Gastroesophageal sphincter (tissue), 4 donors: ENCODE results near the gene NAXE. TPM values are rescaled to one million over a fixed set of nuclear protein-coding genes. Genes with fewer than 3 reads are reported as not detected.
A peak's percentile ranks its signal among the peaks of the same experiment; 100 is the strongest.
"Not testable (repeated sequence)": the region's sequence is repeated elsewhere in the genome, so short reads cannot be mapped to it uniquely, and the experiment has no call there.

ENCODE experiments used
- ATAC-seq: fragments of 150-250 bp; one replicate; pipeline ENCODE4 v1.9.1; 2016; ENCODE audit warnings: mild to moderate bottlenecking, moderate library complexity
- H3K27ac ChIP-seq, 4 donors: fragments of 200-600 bp; sonication (generic) in 3 of 4; 1 replicate in 3 of 4; 2 replicates in 1 of 4; pipeline ENCODE4 v1.5.1; 2016 to 2019
- H3K27me3 ChIP-seq: fragments of 200-600 bp; sonication (generic); one replicate; pipeline ENCODE4 v1.5.1; 2019
- H3K36me3 ChIP-seq, 2 donors: fragments of 200-600 bp; sonication (generic); one replicate each; pipeline ENCODE4 v1.5.1; 2019; ENCODE audit warnings: control low read depth in 1 of 2
- H3K4me1 ChIP-seq, 3 donors: fragments of 200-600 bp; sonication (generic); 1 replicate in 2 of 3; 2 replicates in 1 of 3; pipeline ENCODE4 v1.5.1; 2016 to 2019; ENCODE audit warnings: control low read depth in 2 of 3
- H3K4me3 ChIP-seq, 2 donors: fragments of 200-600 bp; sonication (generic); one replicate each; pipeline ENCODE4 v1.5.1; 2019; ENCODE audit warnings: mild to moderate bottlenecking in 1 of 2, moderate library complexity in 1 of 2
- H3K9me3 ChIP-seq, 3 donors: fragments of 200-600 bp; sonication (generic); one replicate each; pipeline ENCODE4 v1.5.1; 2017 to 2019; ENCODE audit warnings: control low read depth in 2 of 3
- EP300 ChIP-seq: sonication (generic); formaldehyde crosslinking; IDR thresholded peaks from one replicate; pipeline ENCODE4 v1.6.1; 2017; ENCODE audit warnings: antibody characterized with exemption, mild to moderate bottlenecking
- POLR2A ChIP-seq, 2 donors: fragments of 450-650 bp; IDR thresholded peaks; one replicate each; pipeline ENCODE4 v1.6.1; 2017; ENCODE audit warnings: antibody characterized with exemption in 2 of 2, mild to moderate bottlenecking in 2 of 2, moderate library complexity in 1 of 2
- POLR2AphosphoS5 ChIP-seq: sonication (generic); formaldehyde crosslinking; IDR thresholded peaks from one replicate; pipeline ENCODE4 v1.6.1; 2017; ENCODE audit warnings: antibody characterized with exemption
- WGBS, 2 donors: methylation state at CpG; one replicate each; pipeline ENCODE4 v1.1.5; 2018; ENCODE audit warnings: low coverage in 1 of 2; 5-methylcytosine and 5-hydroxymethylcytosine counted together
- total RNA-seq, 4 donors: library from RNA; depleted of rRNA; stranded (reverse); fragments of >200 nt; gene quantifications; one replicate each; pipeline ENCODE4 v1.1.0, GENCODE V29; 2016
- TF ChIP-seq, protein P1 (sequence below), 4 experiments: fragments of 200-600 bp in 2 of 4; fragments of 450-650 bp in 2 of 4; sonication (generic) in 1 of 4; IDR thresholded peaks; one replicate each; pipeline ENCODE4 v1.5.1; 2017 to 2019; ENCODE audit warnings: antibody characterized with exemption in 4 of 4, mild to moderate bottlenecking in 2 of 4, moderate library complexity in 2 of 4

Gene NAXE
- total RNA-seq, 4 donors from 2014 or later: 65.1 to 93.6 (median 73.4) TPM

DNA sequence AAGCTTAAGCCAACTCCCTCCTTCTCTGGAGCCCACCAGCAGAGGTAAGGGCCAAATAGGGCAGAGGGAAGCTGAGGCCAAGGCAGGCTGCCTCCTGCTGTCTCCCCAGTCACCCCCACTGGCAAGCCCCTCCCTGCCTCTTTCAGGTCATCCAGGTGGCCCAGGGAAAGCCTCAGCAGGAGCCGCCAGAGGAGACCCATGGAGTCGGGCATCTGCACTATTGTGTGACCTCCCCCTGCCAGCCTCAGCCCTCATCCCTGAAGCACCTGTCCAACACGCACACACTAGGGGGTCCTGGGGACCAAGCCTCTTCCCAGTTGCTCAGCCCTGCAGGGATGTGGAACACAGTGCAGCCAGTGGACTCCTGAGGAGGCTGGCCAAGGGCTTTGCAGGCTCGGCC is 5.3 kb upstream of the NAXE start:
- H3K27me3 ChIP-seq: no peaks in the 10 kb centered on the region
- no peak for TF ChIP-seq POLR2AphosphoS5
- H3K9me3 ChIP-seq: no peaks in the 10 kb centered on the region
- no peak overlapping the region for H3K4me3 ChIP-seq
- H3K36me3 ChIP-seq: no peaks in the 10 kb centered on the region
- no peak overlapping the region for H3K27ac ChIP-seq
- ATAC-seq: no peak
- peaks cover 0 to 19% (median 2%) of the 10 kb centered on the region in 3 donors for H3K4me1 ChIP-seq
- WGBS, 2 donors: 0 to 60% methylated on average over 1 of the region's 4 CpGs

DNA sequence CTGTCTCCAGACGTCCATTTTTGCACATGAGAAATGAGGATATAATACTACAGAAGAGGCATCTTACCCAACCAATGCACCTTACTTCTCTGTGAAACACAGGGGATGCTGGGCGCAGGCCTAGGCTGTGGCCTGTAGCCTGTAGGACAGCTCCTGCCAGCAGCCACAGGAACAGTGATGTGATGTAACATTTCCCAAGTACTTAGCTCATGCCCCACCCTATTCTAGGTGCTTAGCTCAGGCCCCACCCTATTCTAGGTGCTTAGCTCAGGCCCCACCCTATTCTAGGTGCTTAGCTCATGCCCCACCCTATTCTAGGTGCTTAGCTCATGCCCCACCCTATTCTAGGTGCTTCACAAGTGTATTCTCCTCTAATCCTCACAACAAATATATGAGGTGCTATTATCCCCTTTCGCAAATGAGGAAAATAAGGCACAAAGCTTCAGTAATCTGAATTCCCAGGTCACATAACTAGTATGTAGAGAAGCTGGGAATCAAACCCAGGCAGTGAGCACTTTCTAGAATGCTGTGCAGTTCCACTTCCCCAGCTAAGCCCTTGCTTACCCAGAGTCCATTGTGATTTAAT is 4.6 kb upstream of the NAXE start:
- ATAC-seq: no peak
- 80 to 100% methylated on average over 1 to 2 of the region's 3 CpGs for WGBS, 2 donors
- Histone ChIP-seq H3K4me1 (peaks cover 0 to 22% (median 2%) of the 10 kb centered on the region in 3 donors), H3K9me3 (no peaks in the 10 kb centered on the region), H3K27me3 (no peaks in the 10 kb centered on the region), H3K36me3 (no peaks in the 10 kb centered on the region), H3K27ac (no peak overlapping the region), H3K4me3 (no peak overlapping the region)
- TF ChIP-seq POLR2AphosphoS5 (no peak), POLR2A (IDR thresholded peaks at IDR 0.05) (no peak), EP300 (no peak)
- TF ChIP-seq, protein P1, sequence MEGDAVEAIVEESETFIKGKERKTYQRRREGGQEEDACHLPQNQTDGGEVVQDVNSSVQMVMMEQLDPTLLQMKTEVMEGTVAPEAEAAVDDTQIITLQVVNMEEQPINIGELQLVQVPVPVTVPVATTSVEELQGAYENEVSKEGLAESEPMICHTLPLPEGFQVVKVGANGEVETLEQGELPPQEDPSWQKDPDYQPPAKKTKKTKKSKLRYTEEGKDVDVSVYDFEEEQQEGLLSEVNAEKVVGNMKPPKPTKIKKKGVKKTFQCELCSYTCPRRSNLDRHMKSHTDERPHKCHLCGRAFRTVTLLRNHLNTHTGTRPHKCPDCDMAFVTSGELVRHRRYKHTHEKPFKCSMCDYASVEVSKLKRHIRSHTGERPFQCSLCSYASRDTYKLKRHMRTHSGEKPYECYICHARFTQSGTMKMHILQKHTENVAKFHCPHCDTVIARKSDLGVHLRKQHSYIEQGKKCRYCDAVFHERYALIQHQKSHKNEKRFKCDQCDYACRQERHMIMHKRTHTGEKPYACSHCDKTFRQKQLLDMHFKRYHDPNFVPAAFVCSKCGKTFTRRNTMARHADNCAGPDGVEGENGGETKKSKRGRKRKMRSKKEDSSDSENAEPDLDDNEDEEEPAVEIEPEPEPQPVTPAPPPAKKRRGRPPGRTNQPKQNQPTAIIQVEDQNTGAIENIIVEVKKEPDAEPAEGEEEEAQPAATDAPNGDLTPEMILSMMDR (IDR thresholded peaks at IDR 0.05): no peak

DNA sequence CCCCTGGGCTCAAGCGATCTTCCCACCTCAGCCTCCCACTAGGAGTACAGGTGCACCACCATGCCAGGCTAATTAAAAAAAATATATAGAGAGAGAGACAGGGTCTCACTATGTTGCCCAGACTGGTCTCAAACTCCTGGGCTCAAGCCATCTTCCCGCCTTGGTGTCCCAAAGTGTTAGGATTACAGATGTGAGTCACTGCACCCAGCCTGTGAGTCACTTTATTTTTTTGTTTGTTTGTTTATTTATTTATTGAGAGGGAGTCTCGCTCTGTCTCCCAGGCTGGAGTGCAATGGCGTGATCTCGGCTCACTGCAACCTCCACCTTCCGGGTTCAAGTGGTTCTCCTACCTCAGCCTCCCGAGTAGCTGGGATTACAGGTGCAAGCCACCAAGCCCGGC is 3.6 kb upstream of the NAXE start:
- H3K27ac ChIP-seq, H3K9me3 ChIP-seq, ATAC-seq, H3K4me3 ChIP-seq, H3K27me3 ChIP-seq, H3K36me3 ChIP-seq: not testable (repeated sequence)
- 96 to 100% methylated on average over 2 to 5 of the region's 8 CpGs for WGBS, 2 donors
- peaks cover 0 to 31% (median 5%) of the 10 kb centered on the region in 3 donors for H3K4me1 ChIP-seq

DNA sequence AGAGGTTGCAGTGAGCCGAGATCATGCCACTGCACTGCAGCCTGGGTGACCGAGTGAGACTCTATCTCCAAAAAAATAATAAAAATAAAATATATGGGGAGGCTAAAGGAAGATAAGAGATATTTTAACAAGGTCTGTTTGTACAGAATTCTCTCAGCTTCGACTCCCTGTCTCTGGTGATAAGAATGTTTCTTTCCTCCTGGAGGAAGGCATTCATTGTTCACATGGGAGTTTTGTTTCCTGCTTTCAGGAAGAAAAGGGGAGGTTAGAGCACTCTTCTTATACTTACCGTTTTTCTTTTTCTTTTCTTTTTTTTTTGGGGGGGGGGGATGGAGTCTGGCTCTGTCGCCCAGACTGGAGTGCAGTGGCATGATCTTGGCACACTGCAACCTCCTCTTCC is 2.0 kb upstream of the NAXE start:
- H3K4me3 ChIP-seq: no peak overlapping the region
- ATAC-seq: no peak
- WGBS, 2 donors: 60 to 81% methylated on average over 3 to 4 of the region's 5 CpGs
- TF ChIP-seq, protein P1 (IDR thresholded peaks at IDR 0.05): no peak
- TF ChIP-seq POLR2AphosphoS5 (no peak), EP300 (no peak), POLR2A (IDR thresholded peaks at IDR 0.05) (no peak)
- H3K36me3 ChIP-seq: peaks cover 0 to 20% of the 10 kb centered on the region in 2 donors
- no peaks in the 10 kb centered on the region for H3K27me3 ChIP-seq
- H3K27ac ChIP-seq: no peak overlapping the region
- H3K4me1 ChIP-seq: peaks cover 0 to 24% (median 5%) of the 10 kb centered on the region in 3 donors
- no peaks in the 10 kb centered on the region for H3K9me3 ChIP-seq

DNA sequence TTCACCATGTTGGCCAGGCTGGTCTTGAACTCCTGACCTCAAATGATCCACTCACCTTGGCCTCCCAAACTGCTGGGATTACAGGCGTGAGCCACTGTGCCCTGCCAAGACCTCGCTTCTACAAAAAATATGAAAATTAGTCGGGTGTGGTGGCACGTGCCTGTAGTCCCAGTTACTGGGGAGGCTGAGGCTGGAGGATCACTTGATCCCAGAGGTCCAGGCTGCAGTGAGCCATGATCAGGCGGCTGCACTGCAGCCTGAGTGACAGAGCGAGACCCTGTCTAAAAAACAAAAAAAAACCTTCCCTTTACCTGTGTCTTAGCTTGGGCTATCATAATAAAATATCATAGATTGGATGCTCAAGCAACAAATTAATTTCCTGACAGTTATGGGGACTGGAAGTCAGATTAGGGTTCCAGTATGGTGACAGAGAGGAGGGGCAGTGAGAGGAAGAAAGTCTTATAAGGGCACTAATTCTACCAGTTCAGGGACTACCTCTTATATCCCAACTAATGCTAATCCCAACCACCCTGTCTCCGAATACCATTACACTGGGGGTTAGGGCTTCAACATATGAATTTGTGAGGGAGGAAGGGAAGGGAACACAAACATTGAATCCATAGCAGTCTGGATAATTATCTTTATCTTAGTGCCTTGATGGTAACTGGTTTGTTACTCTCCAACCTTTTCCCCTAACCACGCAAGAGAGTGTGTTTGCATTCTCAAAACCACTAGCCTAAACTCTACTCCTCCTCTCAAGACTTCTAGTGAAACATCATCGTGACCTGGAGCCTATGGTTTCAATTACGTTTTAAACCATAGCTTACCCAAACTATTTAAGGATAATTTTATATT is 1.0 kb upstream of the NAXE start:
- Histone ChIP-seq H3K4me3 (peak overlapping the region in 1 of 2 donors; percentile 80), H3K36me3 (peaks cover 0 to 30% of the 10 kb centered on the region in 2 donors), H3K9me3 (no peaks in the 10 kb centered on the region), H3K27me3 (no peaks in the 10 kb centered on the region), H3K4me1 (peaks cover 0 to 24% (median 5%) of the 10 kb centered on the region in 3 donors), H3K27ac (peak overlapping the region; percentile 70 to 91 (median 86))
- TF ChIP-seq EP300: no peak
- no peak for TF ChIP-seq POLR2A (IDR thresholded peaks at IDR 0.05)
- TF ChIP-seq, protein P1 (IDR thresholded peaks at IDR 0.05): no peak
- no peak for TF ChIP-seq POLR2AphosphoS5
- no peak for ATAC-seq
- WGBS, 2 donors: 68 to 80% methylated on average over 5 to 7 of the region's 10 CpGs

DNA sequence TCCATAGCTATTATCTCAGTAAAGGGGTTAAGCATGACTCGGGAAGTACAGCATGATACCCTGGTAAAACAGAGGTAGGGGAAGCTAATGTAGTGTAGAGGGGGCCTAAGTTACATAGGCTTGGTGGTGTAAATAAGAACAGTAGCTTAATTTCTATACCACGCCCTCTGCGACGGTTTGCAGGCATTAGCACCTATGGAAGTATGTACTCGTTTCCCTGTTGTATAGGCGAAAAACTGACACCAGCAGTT is 470 bp upstream of the NAXE start:
- Histone ChIP-seq H3K27ac (peak overlapping the region; percentile 70 to 91 (median 86)), H3K9me3 (no peaks in the 10 kb centered on the region), H3K4me1 (peaks cover 0 to 24% (median 5%) of the 10 kb centered on the region in 3 donors), H3K4me3 (peak overlapping the region; percentile 80 to 83), H3K27me3 (no peaks in the 10 kb centered on the region), H3K36me3 (peaks cover 0 to 36% of the 10 kb centered on the region in 2 donors)
- TF ChIP-seq, protein P1 (IDR thresholded peaks at IDR 0.05): no peak
- TF ChIP-seq POLR2A (IDR thresholded peaks at IDR 0.05) (no peak), POLR2AphosphoS5 (no peak)
- WGBS, 2 donors: 9 to 15% methylated on average over 5 to 6 of the region's 6 CpGs
- ATAC-seq: no peak
